ENCODE data around the gene MAGEB1.

The MAGEB1 gene

DNA sequence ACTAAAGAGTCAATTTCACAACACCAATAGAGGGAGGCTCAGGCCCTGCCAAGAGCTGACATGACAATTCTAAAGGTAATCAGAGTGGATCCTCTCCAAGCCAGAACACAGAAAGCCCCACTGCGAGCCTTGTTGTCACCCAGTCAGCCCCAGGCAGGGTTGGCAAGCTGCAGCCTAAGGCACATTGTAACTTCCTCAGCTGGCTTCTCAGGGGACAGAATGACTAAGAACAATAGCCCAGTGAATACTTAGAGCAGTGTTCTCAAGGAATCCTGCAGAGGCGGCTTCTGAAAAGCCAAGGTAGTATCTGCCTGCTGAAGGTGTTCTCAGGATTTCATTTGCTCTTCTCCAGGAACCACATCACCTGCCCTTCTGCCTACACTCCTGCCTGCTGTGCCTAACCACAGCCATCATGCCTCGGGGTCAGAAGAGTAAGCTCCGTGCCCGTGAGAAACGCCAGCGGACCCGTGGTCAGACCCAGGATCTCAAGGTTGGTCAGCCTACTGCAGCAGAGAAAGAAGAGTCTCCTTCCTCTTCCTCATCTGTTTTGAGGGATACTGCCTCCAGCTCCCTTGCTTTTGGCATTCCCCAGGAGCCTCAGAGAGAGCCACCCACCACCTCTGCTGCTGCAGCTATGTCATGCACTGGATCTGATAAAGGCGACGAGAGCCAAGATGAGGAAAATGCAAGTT lies 5.1 kb upstream of the MAGEB1 start, which contains the start of gene MAGEB4:
Gene MAGEB4, plus strand, starts transcription at position 277 of the 692 bp plus-strand sequence. Its CDS starts 136 bp downstream, at position 413.
- no peak for DNase-seq (ENCODE audit: insufficient read length, low spot score)
- FAIRE-seq: no peak
- TF ChIP-seq TAF1 (IDR thresholded peaks at IDR 0.05; ENCODE audit: low read depth, low read length) (no peak), POLR2A (IDR thresholded peaks at IDR 0.05; ENCODE audit: low read depth, low read length) (no peak), PAX5 (IDR thresholded peaks at IDR 0.05; ENCODE audit: insufficient read depth, low read length, severe bottlenecking) (no peak), POLR2AphosphoS5 (IDR thresholded peaks at IDR 0.05; ENCODE audit: low read depth, low read length) (no peak), POU2F2 (IDR thresholded peaks at IDR 0.05; ENCODE audit: low read depth, low read length) (no peak)

DNA sequence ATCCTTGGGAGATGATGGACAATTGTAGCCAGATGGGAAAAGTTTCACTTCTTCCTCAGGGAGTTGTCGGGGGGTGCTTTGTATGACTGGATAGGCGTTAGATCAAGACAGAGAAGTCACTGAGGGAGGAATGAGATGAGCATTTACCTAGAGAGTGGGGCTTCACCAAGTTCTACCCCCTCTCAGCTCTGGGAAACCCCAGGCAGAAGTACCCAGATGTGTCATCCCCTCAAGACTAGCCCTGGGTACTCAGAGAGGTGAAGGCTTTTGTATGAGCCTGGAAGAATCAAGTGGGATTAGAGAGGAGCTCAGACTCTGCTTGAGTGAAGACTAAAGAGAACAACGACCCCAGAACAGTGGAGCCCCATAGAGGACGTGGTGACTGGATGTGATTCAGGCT lies 1.9 kb downstream of the MAGEB1 start:
- TF ChIP-seq TAF1 (IDR thresholded peaks at IDR 0.05; ENCODE audit: low read depth, low read length): no peak
- no peak for TF ChIP-seq PAX5 (IDR thresholded peaks at IDR 0.05; ENCODE audit: insufficient read depth, low read length, severe bottlenecking)
- TF ChIP-seq POLR2AphosphoS5 (IDR thresholded peaks at IDR 0.05; ENCODE audit: low read depth, low read length): no peak
- no peak for TF ChIP-seq POU2F2 (IDR thresholded peaks at IDR 0.05; ENCODE audit: low read depth, low read length)
- no peak for TF ChIP-seq POLR2A (IDR thresholded peaks at IDR 0.05; ENCODE audit: low read depth, low read length)
- TF ChIP-seq SPI1 (IDR thresholded peaks at IDR 0.05; ENCODE audit: low read depth, low read length): peak; percentile 48
- peak; percentile 31 for FAIRE-seq
- no peak for DNase-seq (ENCODE audit: insufficient read length, low spot score)

DNA sequence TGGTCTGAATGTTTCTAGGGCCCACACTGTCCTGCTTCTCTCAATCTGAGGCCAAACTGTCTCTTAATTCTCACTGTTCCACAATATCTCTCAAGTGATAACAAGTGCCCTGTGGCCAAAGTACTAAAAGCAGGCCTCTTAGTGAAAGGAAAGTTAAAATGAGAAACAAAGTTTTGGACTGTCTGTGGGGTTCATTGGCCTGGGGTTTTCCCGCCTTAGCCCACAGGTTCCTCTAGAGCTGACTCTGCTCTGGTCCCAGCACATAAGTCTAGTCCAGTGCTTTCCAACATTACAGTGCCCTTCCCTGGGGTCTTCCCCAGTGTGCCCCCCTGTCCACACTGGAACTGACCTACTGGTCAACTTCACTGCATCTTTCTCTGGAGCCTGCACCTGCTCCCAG lies 6.3 kb downstream of the MAGEB1 start:
- TF ChIP-seq POLR2AphosphoS5 (IDR thresholded peaks at IDR 0.05; ENCODE audit: low read depth, low read length) (no peak), POLR2A (IDR thresholded peaks at IDR 0.05; ENCODE audit: low read depth, low read length) (no peak), POU2F2 (IDR thresholded peaks at IDR 0.05; ENCODE audit: low read depth, low read length) (no peak), PAX5 (IDR thresholded peaks at IDR 0.05; ENCODE audit: insufficient read depth, low read length, severe bottlenecking) (no peak)
- FAIRE-seq (peak; percentile 38), DNase-seq (ENCODE audit: insufficient read length, low spot score) (no peak)

DNA sequence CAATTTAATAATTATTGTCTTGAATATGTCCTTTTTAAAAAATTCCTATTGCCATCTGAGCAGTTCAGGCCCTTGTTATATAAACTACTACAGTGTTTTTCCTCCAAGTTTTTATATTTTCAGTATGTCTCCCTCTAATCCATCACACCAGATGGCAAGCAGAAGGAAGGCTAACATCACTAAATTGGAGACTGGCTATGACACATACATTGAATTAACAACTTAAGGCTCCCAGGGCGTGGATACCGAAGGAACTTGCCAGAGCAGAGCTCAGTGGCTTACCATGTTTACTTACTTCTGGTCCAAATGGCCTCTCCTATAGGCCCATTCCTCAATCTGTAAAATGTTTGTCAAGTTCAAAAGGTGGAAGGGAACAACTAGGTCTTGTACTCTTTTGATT lies 13.0 kb downstream of the MAGEB1 start:
- FAIRE-seq (no peak), DNase-seq (ENCODE audit: insufficient read length, low spot score) (no peak)
- TF ChIP-seq TAF1 (IDR thresholded peaks at IDR 0.05; ENCODE audit: low read depth, low read length): no peak
- no peak for TF ChIP-seq POU2F2 (IDR thresholded peaks at IDR 0.05; ENCODE audit: low read depth, low read length)
- no peak for TF ChIP-seq POLR2A (IDR thresholded peaks at IDR 0.05; ENCODE audit: low read depth, low read length)
- TF ChIP-seq PAX5 (IDR thresholded peaks at IDR 0.05; ENCODE audit: insufficient read depth, low read length, severe bottlenecking): no peak
- TF ChIP-seq SPI1 (IDR thresholded peaks at IDR 0.05; ENCODE audit: low read depth, low read length): no peak
- TF ChIP-seq POLR2AphosphoS5 (IDR thresholded peaks at IDR 0.05; ENCODE audit: low read depth, low read length): no peak

DNA sequence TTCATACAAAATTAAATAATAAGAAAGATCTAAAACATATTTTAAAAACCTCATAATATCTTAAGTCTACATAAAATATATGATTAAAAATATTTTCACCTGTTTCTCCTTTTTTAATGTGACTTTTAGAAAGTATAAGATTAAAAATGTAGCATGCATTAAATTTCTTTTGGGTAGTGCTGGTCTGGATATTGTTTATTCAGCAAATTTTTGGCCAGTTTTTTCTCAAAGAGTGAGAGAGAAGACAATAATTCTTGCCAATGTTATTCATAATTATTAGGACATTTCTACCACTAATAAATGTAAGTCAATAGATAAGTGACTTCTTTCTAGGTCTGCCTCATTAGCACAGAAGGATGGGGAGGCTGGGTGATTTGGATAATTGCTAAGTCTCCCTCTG lies 14.1 kb downstream of the MAGEB1 start:
- DNase-seq (ENCODE audit: insufficient read length, low spot score) (no peak), FAIRE-seq (no peak)
- TF ChIP-seq PAX5 (IDR thresholded peaks at IDR 0.05; ENCODE audit: insufficient read depth, low read length, severe bottlenecking) (no peak), POLR2A (IDR thresholded peaks at IDR 0.05; ENCODE audit: low read depth, low read length) (no peak), TAF1 (IDR thresholded peaks at IDR 0.05; ENCODE audit: low read depth, low read length) (no peak), SPI1 (IDR thresholded peaks at IDR 0.05; ENCODE audit: low read depth, low read length) (no peak), POLR2AphosphoS5 (IDR thresholded peaks at IDR 0.05; ENCODE audit: low read depth, low read length) (no peak), POU2F2 (IDR thresholded peaks at IDR 0.05; ENCODE audit: low read depth, low read length) (no peak)

DNA sequence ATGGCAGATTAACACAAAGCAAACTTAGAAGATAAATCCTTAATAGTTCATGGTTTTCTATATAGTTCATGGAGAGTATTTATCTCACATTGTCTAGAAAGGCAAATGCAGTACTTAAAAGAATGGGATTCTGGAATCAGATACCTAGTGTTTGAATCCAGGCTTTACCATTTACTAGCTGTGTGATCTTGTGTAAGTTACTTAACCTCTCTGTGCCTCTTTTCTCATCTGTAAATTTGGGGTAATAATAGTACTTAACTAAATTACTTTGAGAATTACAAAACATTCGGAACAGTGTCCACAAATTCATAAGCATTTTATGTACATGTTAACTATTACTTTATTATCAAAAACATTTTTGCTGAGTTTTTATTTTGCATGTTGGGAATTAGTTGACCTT lies 15.8 kb downstream of the MAGEB1 start:
- FAIRE-seq (no peak), DNase-seq (ENCODE audit: insufficient read length, low spot score) (no peak)
- no peak for TF ChIP-seq POU2F2 (IDR thresholded peaks at IDR 0.05; ENCODE audit: low read depth, low read length)
- TF ChIP-seq PAX5 (IDR thresholded peaks at IDR 0.05; ENCODE audit: insufficient read depth, low read length, severe bottlenecking): no peak
- TF ChIP-seq SPI1 (IDR thresholded peaks at IDR 0.05; ENCODE audit: low read depth, low read length): no peak
- TF ChIP-seq TAF1 (IDR thresholded peaks at IDR 0.05; ENCODE audit: low read depth, low read length): no peak
- TF ChIP-seq POLR2A (IDR thresholded peaks at IDR 0.05; ENCODE audit: low read depth, low read length): no peak
- TF ChIP-seq POLR2AphosphoS5 (IDR thresholded peaks at IDR 0.05; ENCODE audit: low read depth, low read length): no peak

DNA sequence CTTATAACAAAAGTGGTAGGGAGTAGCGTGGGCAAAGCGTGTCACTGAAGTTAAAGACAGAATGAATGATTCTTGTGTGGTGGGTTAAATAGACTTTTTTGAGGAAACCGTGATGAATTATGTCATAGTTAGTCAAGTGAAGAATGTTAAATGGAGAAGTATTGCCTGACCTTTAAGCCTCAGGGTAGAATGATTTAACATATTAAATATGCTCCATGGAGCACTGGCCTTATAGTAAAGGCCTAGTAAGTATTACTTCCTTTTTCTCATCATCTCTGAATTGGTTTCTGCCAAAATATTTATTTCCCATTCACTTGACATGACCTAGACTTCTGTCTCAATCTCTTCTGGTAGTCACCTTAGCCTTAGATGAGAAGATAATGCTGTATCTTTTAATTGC lies 23.7 kb downstream of the MAGEB1 start:
- no peak for TF ChIP-seq POLR2A (IDR thresholded peaks at IDR 0.05; ENCODE audit: low read depth, low read length)
- no peak for TF ChIP-seq POU2F2 (IDR thresholded peaks at IDR 0.05; ENCODE audit: low read depth, low read length)
- no peak for TF ChIP-seq SPI1 (IDR thresholded peaks at IDR 0.05; ENCODE audit: low read depth, low read length)
- no peak for TF ChIP-seq POLR2AphosphoS5 (IDR thresholded peaks at IDR 0.05; ENCODE audit: low read depth, low read length)
- TF ChIP-seq PAX5 (IDR thresholded peaks at IDR 0.05; ENCODE audit: insufficient read depth, low read length, severe bottlenecking): no peak
- TF ChIP-seq TAF1 (IDR thresholded peaks at IDR 0.05; ENCODE audit: low read depth, low read length): no peak
- FAIRE-seq (peak; percentile 28), DNase-seq (ENCODE audit: insufficient read length, low spot score) (no peak)

DNA sequence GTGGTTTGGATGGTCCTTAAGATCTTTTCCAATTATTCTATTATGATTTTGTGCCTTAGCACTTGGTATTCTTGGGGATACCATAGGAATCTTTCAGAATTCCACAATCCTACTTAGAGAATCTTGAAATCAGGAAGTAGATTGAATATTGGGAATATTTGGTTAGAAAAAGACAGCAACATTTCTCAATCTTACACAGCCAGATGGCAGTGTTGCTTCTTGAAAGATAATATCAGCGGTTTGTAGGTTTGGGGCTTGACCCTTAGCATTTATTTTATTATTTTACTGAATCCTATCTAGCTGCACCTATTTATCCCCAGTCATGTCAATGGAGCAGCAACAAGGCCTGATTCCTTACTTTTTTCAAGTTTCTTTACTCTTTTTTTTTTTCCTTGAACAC lies 28.6 kb downstream of the MAGEB1 start:
- DNase-seq (ENCODE audit: insufficient read length, low spot score): no peak
- no peak for FAIRE-seq
- TF ChIP-seq SPI1 (IDR thresholded peaks at IDR 0.05; ENCODE audit: low read depth, low read length): no peak
- no peak for TF ChIP-seq POU2F2 (IDR thresholded peaks at IDR 0.05; ENCODE audit: low read depth, low read length)
- no peak for TF ChIP-seq POLR2A (IDR thresholded peaks at IDR 0.05; ENCODE audit: low read depth, low read length)
- no peak for TF ChIP-seq PAX5 (IDR thresholded peaks at IDR 0.05; ENCODE audit: insufficient read depth, low read length, severe bottlenecking)
- no peak for TF ChIP-seq TAF1 (IDR thresholded peaks at IDR 0.05; ENCODE audit: low read depth, low read length)
- no peak for TF ChIP-seq POLR2AphosphoS5 (IDR thresholded peaks at IDR 0.05; ENCODE audit: low read depth, low read length)

DNA sequence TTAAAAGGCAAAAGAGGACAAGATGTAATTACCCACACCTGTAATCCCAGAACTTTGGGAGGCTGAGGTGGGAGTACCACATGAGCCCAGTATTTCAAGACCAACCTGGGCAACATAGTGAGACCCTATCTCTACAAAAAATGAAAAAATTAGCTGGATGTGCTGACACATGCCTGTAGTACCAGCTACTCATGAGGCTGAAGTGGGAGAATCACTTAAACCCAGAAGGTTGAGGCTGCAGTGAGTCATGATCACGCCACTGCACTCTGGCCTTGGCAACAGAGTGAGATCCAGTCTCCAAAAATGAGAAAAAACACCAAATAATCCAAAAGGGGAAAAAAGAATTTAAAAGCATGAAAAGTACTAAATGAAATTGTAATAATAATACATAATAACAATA lies 31.4 kb downstream of the MAGEB1 start:
- DNase-seq (ENCODE audit: insufficient read length, low spot score): no peak
- no peak for FAIRE-seq
- no peak for TF ChIP-seq POU2F2 (IDR thresholded peaks at IDR 0.05; ENCODE audit: low read depth, low read length)
- TF ChIP-seq POLR2AphosphoS5 (IDR thresholded peaks at IDR 0.05; ENCODE audit: low read depth, low read length): no peak
- TF ChIP-seq TAF1 (IDR thresholded peaks at IDR 0.05; ENCODE audit: low read depth, low read length): no peak
- TF ChIP-seq PAX5 (IDR thresholded peaks at IDR 0.05; ENCODE audit: insufficient read depth, low read length, severe bottlenecking): no peak
- TF ChIP-seq SPI1 (IDR thresholded peaks at IDR 0.05; ENCODE audit: low read depth, low read length): no peak
- TF ChIP-seq POLR2A (IDR thresholded peaks at IDR 0.05; ENCODE audit: low read depth, low read length): no peak
